Caco-2 (cell line): ENCODE data around the gene LIPN. TPM values are rescaled to one million over a fixed set of nuclear protein-coding genes. Genes with fewer than 3 reads are reported as not detected.

ENCODE experiments used
- BruUV-seq: library from RNA; stranded (reverse); fragments of 400-500 nt; replicated peaks from 2 replicates; lab custom pipeline; 2021; lab: Mats Ljungman, UMichigan
- CTCF ChIA-PET: fragments of 300-600 bp; sonication (Branson Sonifier 250); formaldehyde crosslinking; loops from one replicate; lab custom pipeline; 2022; ENCODE audit warnings: antibody characterized with exemption; lab: Charles Lee
- POLR2A ChIA-PET: fragments of 300-600 bp; sonication (Branson Sonifier 250); formaldehyde crosslinking; loops from one replicate; lab custom pipeline; 2022; ENCODE audit warnings: antibody characterized with exemption; lab: Charles Lee
- DNase-seq, 2 experiments: peaks; one replicate each; pipeline versions ENCODE4 v3.0.0 to v3.0.0-alpha.2; 2020 to 2022
- H3K27me3 ChIP-seq: replicated peaks from 2 replicates; pipeline ENCODE4 v1.6.0; 2011; ENCODE audit warnings: low read length; ENCODE audit not compliant: control insufficient read depth, insufficient read depth
- H3K36me3 ChIP-seq: 2 replicates; pipeline ENCODE4 v1.5.1; 2011; ENCODE audit warnings: low read length; ENCODE audit not compliant: control insufficient read depth, insufficient read depth
- H3K4me1 ChIP-seq: fragments of 250-450 bp; sonication (Bioruptor Pico); 2 replicates; pipeline ENCODE4 v1.5.1; 2020; ENCODE audit warnings: mild to moderate bottlenecking
- H3K4me3 ChIP-seq: 2 replicates; pipeline ENCODE4 v1.5.1; 2011; ENCODE audit warnings: low read depth, mild to moderate bottlenecking, control low read depth, low read length
- H3K9me3 ChIP-seq: fragments of 250-450 bp; sonication (Bioruptor Pico); 2 replicates; pipeline ENCODE4 v1.5.1; 2020; ENCODE audit warnings: mild to moderate bottlenecking, moderate library complexity
- H3K27ac Mint-ChIP-seq: one replicate; pipeline ENCODE4 v1.8.0; 2022; ENCODE audit warnings: mixed read lengths; ENCODE audit not compliant: unreplicated experiment
- H3K27me3 Mint-ChIP-seq: one replicate; pipeline ENCODE4 v1.8.0; 2022; ENCODE audit warnings: mixed read lengths; ENCODE audit not compliant: insufficient read depth, unreplicated experiment
- H3K36me3 Mint-ChIP-seq: one replicate; pipeline ENCODE4 v1.8.0; 2022; ENCODE audit warnings: mild to moderate bottlenecking, mixed read lengths; ENCODE audit not compliant: insufficient read depth, unreplicated experiment
- H3K4me1 Mint-ChIP-seq: one replicate; pipeline ENCODE4 v1.8.0; 2022; ENCODE audit warnings: low read depth, mixed read lengths; ENCODE audit not compliant: unreplicated experiment
- H3K4me3 Mint-ChIP-seq: one replicate; pipeline ENCODE4 v1.8.0; 2022; ENCODE audit warnings: mild to moderate bottlenecking, moderate library complexity, mixed read lengths; ENCODE audit not compliant: unreplicated experiment
- H3K9me3 Mint-ChIP-seq: one replicate; pipeline ENCODE4 v1.8.0; 2022; ENCODE audit warnings: mixed read lengths; ENCODE audit not compliant: unreplicated experiment
- intact Hi-C: fragments of 100-400 bp; cut with micrococcal nuclease; formaldehyde crosslinking; loops from one replicate; pipeline ENCODE4 v1.10.0; 2022; ENCODE audit not compliant: unreplicated experiment
- total RNA-seq: library from RNA; stranded (reverse); gene quantifications from 2 replicates; pipeline ENCODE4 v1.2.3, GENCODE V29; 2022
- TF ChIP-seq, protein P1 (sequence below), 2 experiments: fragments of 200-600 bp in 1 of 2; IDR thresholded peaks; 1 replicate in 1 of 2; 2 replicates in 1 of 2; pipeline versions ENCODE4 v1.5.1 to v1.8.0; 2011 to 2022; ENCODE audit warnings: antibody characterized with exemption in 1 of 2, control low read depth in 1 of 2, inconsistent platforms in 1 of 2, low read depth in 1 of 2, low read length in 1 of 2, mild to moderate bottlenecking in 1 of 2, moderate library complexity in 1 of 2; ENCODE audit not compliant: insufficient read depth in 1 of 2, severe bottlenecking in 1 of 2, unreplicated experiment in 1 of 2

The LIPN gene
- total RNA-seq, 1 experiment from 2014 or later = not detected

DNA sequence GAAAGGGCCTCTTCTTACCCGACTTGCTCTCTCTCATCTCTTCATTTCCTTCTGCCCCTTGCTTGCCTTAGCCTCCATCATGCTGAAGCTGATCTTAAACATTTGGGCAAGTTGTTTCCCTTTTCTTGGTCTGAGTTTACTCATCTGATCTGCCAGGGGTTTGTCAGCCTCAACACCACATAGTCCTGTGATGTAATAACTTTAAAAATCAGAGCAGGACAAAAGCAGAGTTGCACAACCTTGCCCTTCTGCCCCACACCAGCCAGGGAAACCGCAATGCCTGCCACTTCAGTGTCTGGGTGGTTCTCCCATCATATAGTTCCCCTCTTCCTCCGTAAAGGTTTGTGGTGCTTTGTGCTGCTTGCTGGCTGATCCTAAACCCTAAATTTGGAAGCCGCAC is 32.8 kb downstream of the LIPN start:
- DNase-seq = no peak
- Mint-ChIP-seq H3K4me1 (no peaks in the 10 kb centered on the region), H3K27ac (no peak overlapping the region), H3K36me3 (no peaks in the 10 kb centered on the region), H3K4me3 (no peak overlapping the region), H3K27me3 (peaks cover 7% of the 10 kb centered on the region), H3K9me3 (no peaks in the 10 kb centered on the region)
- H3K9me3 ChIP-seq = no peaks in the 10 kb centered on the region
- H3K4me1 ChIP-seq = no peaks in the 10 kb centered on the region; the same call in 1 of the 2 replicates
- no peaks in the 10 kb centered on the region for H3K27me3 ChIP-seq
- no peaks in the 10 kb centered on the region for H3K36me3 ChIP-seq
- no TSS peak for BruUV-seq
- no peak overlapping the region for H3K4me3 ChIP-seq
- intact Hi-C loops = loop anchor here (1.0 to 5.0 kb wide), 3 partner anchors 104 to 227 kb away; partner anchors contain the start of gene RNLS
- CTCF ChIA-PET = no interaction called here
- TF ChIP-seq, protein P1, sequence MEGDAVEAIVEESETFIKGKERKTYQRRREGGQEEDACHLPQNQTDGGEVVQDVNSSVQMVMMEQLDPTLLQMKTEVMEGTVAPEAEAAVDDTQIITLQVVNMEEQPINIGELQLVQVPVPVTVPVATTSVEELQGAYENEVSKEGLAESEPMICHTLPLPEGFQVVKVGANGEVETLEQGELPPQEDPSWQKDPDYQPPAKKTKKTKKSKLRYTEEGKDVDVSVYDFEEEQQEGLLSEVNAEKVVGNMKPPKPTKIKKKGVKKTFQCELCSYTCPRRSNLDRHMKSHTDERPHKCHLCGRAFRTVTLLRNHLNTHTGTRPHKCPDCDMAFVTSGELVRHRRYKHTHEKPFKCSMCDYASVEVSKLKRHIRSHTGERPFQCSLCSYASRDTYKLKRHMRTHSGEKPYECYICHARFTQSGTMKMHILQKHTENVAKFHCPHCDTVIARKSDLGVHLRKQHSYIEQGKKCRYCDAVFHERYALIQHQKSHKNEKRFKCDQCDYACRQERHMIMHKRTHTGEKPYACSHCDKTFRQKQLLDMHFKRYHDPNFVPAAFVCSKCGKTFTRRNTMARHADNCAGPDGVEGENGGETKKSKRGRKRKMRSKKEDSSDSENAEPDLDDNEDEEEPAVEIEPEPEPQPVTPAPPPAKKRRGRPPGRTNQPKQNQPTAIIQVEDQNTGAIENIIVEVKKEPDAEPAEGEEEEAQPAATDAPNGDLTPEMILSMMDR (IDR thresholded peaks at IDR 0.05; ENCODE audit: insufficient read depth in 1 of 2, low read depth in 1 of 2, low read length in 1 of 2, severe bottlenecking in 1 of 2, unreplicated experiment in 1 of 2) = no peak
- POLR2A ChIA-PET = no interaction called here

DNA sequence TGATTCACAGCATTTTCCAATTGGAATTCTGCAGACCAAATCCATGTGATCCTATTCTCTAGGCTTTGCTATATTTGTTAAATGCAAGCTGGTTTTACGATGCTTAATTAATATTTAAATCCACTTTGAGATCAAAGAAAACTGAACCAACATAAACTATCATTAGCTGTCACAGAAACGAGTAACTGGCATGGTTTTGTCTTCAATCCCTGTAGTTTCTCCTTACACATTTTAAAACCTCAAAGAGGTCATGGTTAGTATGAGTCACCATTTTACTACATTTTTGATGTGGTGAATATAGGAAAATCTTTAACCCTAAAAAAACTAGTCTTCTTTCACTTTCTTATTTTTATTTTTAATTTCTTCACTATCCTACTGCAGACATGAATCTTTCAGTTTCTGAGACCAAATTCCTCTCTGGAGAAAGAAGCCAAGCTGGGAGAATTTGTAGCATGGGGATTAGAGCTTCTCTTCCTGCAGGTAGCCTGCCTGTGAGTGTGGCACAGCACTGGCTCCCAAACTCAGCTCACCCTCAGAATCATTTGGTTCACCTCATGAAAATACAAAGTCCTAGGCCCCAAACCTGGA is 34.0 kb downstream of the LIPN start:
- intact Hi-C loops = loop anchor here (5.0 kb wide), 1 partner anchor 212 kb away; the partner anchor contains the start of gene RNLS
- no peak for DNase-seq
- no TSS peak for BruUV-seq
- H3K9me3 Mint-ChIP-seq = no peaks in the 10 kb centered on the region
- H3K27me3 Mint-ChIP-seq = peaks cover 2% of the 10 kb centered on the region
- TF ChIP-seq, protein P1 (IDR thresholded peaks at IDR 0.05; ENCODE audit: insufficient read depth in 1 of 2, low read depth in 1 of 2, low read length in 1 of 2, severe bottlenecking in 1 of 2, unreplicated experiment in 1 of 2) = no peak
- Histone ChIP-seq H3K4me3 (no peak overlapping the region), H3K36me3 (no peaks in the 10 kb centered on the region), H3K4me1 (no peaks in the 10 kb centered on the region; the same call in 1 of the 2 replicates), H3K27me3 (no peaks in the 10 kb centered on the region), H3K9me3 (no peaks in the 10 kb centered on the region)
- CTCF ChIA-PET = no interaction called here
- H3K27ac Mint-ChIP-seq = no peak overlapping the region
- H3K36me3 Mint-ChIP-seq = no peaks in the 10 kb centered on the region
- no peak overlapping the region for H3K4me3 Mint-ChIP-seq
- POLR2A ChIA-PET = no interaction called here
- no peaks in the 10 kb centered on the region for H3K4me1 Mint-ChIP-seq

DNA sequence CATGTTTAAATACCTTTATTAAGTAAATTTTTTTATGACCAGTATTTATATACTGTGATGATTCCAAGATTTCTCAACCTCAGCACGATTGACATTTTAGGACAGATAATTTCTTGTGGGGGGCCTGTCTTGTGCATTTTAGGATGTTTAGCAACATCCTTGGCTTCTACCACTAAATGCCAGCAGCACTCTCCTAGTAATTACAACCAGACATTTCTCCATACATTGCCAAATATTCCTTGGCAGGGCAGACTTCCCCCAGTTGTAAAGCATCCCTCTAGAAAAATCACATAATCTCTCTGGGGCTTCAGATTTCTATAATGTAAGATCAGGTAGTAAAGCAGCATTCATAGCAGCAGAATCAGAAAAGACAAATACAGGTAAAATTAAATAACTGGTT is 34.9 kb downstream of the LIPN start:
- POLR2A ChIA-PET = no interaction called here
- TF ChIP-seq, protein P1 (IDR thresholded peaks at IDR 0.05; ENCODE audit: insufficient read depth in 1 of 2, low read depth in 1 of 2, low read length in 1 of 2, severe bottlenecking in 1 of 2, unreplicated experiment in 1 of 2) = no peak
- no peaks in the 10 kb centered on the region; the same call in 1 of the 2 replicates for H3K4me1 ChIP-seq
- peaks cover 2% of the 10 kb centered on the region for H3K27me3 Mint-ChIP-seq
- DNase-seq = no peak
- H3K4me3 Mint-ChIP-seq = no peak overlapping the region
- BruUV-seq = no TSS peak
- H3K27me3 ChIP-seq = no peaks in the 10 kb centered on the region
- intact Hi-C loops = loop anchor here (5.0 kb wide), 1 partner anchor 212 kb away; the partner anchor contains the start of gene RNLS
- H3K9me3 ChIP-seq = no peaks in the 10 kb centered on the region
- no peaks in the 10 kb centered on the region for H3K4me1 Mint-ChIP-seq
- CTCF ChIA-PET = no interaction called here
- H3K36me3 ChIP-seq = no peaks in the 10 kb centered on the region
- no peak overlapping the region for H3K27ac Mint-ChIP-seq
- no peaks in the 10 kb centered on the region for H3K36me3 Mint-ChIP-seq
- H3K9me3 Mint-ChIP-seq = no peaks in the 10 kb centered on the region
- H3K4me3 ChIP-seq = no peak overlapping the region
